ENCODE data around the gene LDLRAD1.

- TF ChIP-seq POLR2AphosphoS5 (IDR thresholded peaks at IDR 0.05; ENCODE audit: low read depth, low read length) = no peak
- no peak for TF ChIP-seq POLR2A (IDR thresholded peaks at IDR 0.05; ENCODE audit: borderline replicate concordance, extremely low read depth, insufficient read depth, insufficient read length)
- TF ChIP-seq ZNF274 (IDR thresholded peaks at IDR 0.05; ENCODE audit: low read depth, low read length) = no peak
- TF ChIP-seq, protein P1, sequence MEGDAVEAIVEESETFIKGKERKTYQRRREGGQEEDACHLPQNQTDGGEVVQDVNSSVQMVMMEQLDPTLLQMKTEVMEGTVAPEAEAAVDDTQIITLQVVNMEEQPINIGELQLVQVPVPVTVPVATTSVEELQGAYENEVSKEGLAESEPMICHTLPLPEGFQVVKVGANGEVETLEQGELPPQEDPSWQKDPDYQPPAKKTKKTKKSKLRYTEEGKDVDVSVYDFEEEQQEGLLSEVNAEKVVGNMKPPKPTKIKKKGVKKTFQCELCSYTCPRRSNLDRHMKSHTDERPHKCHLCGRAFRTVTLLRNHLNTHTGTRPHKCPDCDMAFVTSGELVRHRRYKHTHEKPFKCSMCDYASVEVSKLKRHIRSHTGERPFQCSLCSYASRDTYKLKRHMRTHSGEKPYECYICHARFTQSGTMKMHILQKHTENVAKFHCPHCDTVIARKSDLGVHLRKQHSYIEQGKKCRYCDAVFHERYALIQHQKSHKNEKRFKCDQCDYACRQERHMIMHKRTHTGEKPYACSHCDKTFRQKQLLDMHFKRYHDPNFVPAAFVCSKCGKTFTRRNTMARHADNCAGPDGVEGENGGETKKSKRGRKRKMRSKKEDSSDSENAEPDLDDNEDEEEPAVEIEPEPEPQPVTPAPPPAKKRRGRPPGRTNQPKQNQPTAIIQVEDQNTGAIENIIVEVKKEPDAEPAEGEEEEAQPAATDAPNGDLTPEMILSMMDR (IDR thresholded peaks at IDR 0.05 in 2 of 3, conservative IDR thresholded peaks at IDR 0.05 in 1 of 3; ENCODE audit: borderline replicate concordance in 1 of 3, insufficient read depth in 1 of 3, low read depth in 2 of 3, low read length in 2 of 3) = no peak
Measured at GRCh38 chr1:53971718-53972117, 46.3 kb downstream of the LDLRAD1 start.

All from HCT116 (cell line).